Measurements from ENCODE around the gene BMPR1B. TPM values are rescaled to one million over a fixed set of nuclear protein-coding genes. Genes with fewer than 3 reads are reported as not detected.

The BMPR1B gene
- total RNA-seq, 4 donors from 2014 or later, result 10.5 to 40.9 (median 20.3) TPM

GRCh38 chr4:94762326-94762725 is 4.6 kb downstream of the BMPR1B start:
- peaks cover 0 to 67% (median 0%) of the 10 kb centered on the region in 3 donors for H3K4me1 ChIP-seq
- no peaks in the 10 kb centered on the region for H3K9me3 ChIP-seq
- no peaks in the 10 kb centered on the region for H3K36me3 ChIP-seq
- TF ChIP-seq POLR2AphosphoS5 (IDR thresholded peaks at IDR 0.05) (no peak), POLR2A (IDR thresholded peaks at IDR 0.05) (no peak), CTCF (IDR thresholded peaks at IDR 0.05) (no peak), EP300 (IDR thresholded peaks at IDR 0.05) (no peak)
- peak overlapping the region in 3 of 4 donors; percentile 13 to 94 (median 59) for H3K27ac ChIP-seq
- no peaks in the 10 kb centered on the region for H3K27me3 ChIP-seq
- ATAC-seq, result no peak
- 65 to 87% methylated on average over 3 to 4 of the region's 4 CpGs for WGBS, 2 donors (ENCODE audit: low coverage in 1 of 2)
- no peak overlapping the region for H3K4me3 ChIP-seq

GRCh38 chr4:94763005-94763404 is 5.2 kb downstream of the BMPR1B start:
- H3K4me3 ChIP-seq, result no peak overlapping the region
- TF ChIP-seq CTCF (IDR thresholded peaks at IDR 0.05) (no peak), POLR2AphosphoS5 (IDR thresholded peaks at IDR 0.05) (no peak), EP300 (IDR thresholded peaks at IDR 0.05) (no peak)
- no peaks in the 10 kb centered on the region for H3K36me3 ChIP-seq
- peak overlapping the region in 3 of 4 donors; percentile 18 to 94 (median 41) for H3K27ac ChIP-seq
- H3K27me3 ChIP-seq, result no peaks in the 10 kb centered on the region
- WGBS, 2 donors (ENCODE audit: low coverage in 1 of 2), result 60 to 78% methylated on average over 3 to 4 of the region's 4 CpGs
- H3K9me3 ChIP-seq, result no peaks in the 10 kb centered on the region
- peaks cover 0 to 64% (median 0%) of the 10 kb centered on the region in 3 donors for H3K4me1 ChIP-seq
- ATAC-seq, result no peak

- WGBS, 2 donors (ENCODE audit: low coverage in 1 of 2), result 10 to 43% methylated on average over 3 of the region's 3 CpGs
- TF ChIP-seq POLR2A (IDR thresholded peaks at IDR 0.05) (no peak), POLR2AphosphoS5 (IDR thresholded peaks at IDR 0.05) (no peak), CTCF (IDR thresholded peaks at IDR 0.05) (no peak), EP300 (IDR thresholded peaks at IDR 0.05) (no peak)
- H3K36me3 ChIP-seq, result no peaks in the 10 kb centered on the region
- H3K27me3 ChIP-seq, result no peaks in the 10 kb centered on the region
- ATAC-seq, result no peak
- H3K27ac ChIP-seq, result peak overlapping the region in 3 of 4 donors; percentile 18 to 94 (median 41)
- H3K4me3 ChIP-seq, result no peak overlapping the region
- no peaks in the 10 kb centered on the region for H3K9me3 ChIP-seq
- peaks cover 0 to 60% (median 0%) of the 10 kb centered on the region in 3 donors for H3K4me1 ChIP-seq
Observed at GRCh38 chr4:94763500-94763899, 5.7 kb downstream of the BMPR1B start.

- TF ChIP-seq POLR2AphosphoS5 (IDR thresholded peaks at IDR 0.05), result no peak
- no peak for TF ChIP-seq EP300 (IDR thresholded peaks at IDR 0.05)
- TF ChIP-seq POLR2A (IDR thresholded peaks at IDR 0.05), result no peak
- TF ChIP-seq CTCF (IDR thresholded peaks at IDR 0.05), result no peak
- no peak for ATAC-seq
- no peaks in the 10 kb centered on the region for H3K9me3 ChIP-seq
- peaks cover 0 to 54% (median 0%) of the 10 kb centered on the region in 3 donors for H3K4me1 ChIP-seq
- no peaks in the 10 kb centered on the region for H3K27me3 ChIP-seq
- no peak overlapping the region for H3K4me3 ChIP-seq
- 68 to 90% methylated on average over 2 of the region's 2 CpGs for WGBS, 2 donors (ENCODE audit: low coverage in 1 of 2)
- no peaks in the 10 kb centered on the region for H3K36me3 ChIP-seq
- H3K27ac ChIP-seq, result peak overlapping the region in 2 of 4 donors; percentile 41 to 94
Observed at GRCh38 chr4:94764069-94764468, 6.3 kb downstream of the BMPR1B start.

GRCh38 chr4:94765174-94765573 is 7.4 kb downstream of the BMPR1B start:
- H3K27ac ChIP-seq, result no peak overlapping the region
- H3K9me3 ChIP-seq, result no peaks in the 10 kb centered on the region
- WGBS, 2 donors (ENCODE audit: low coverage in 1 of 2), result 79 to 84% methylated on average over 3 of the region's 3 CpGs
- no peaks in the 10 kb centered on the region for H3K27me3 ChIP-seq
- H3K36me3 ChIP-seq, result no peaks in the 10 kb centered on the region
- peaks cover 0 to 47% (median 0%) of the 10 kb centered on the region in 3 donors for H3K4me1 ChIP-seq
- H3K4me3 ChIP-seq, result no peak overlapping the region
- no peak for TF ChIP-seq POLR2A (IDR thresholded peaks at IDR 0.05)
- TF ChIP-seq POLR2AphosphoS5 (IDR thresholded peaks at IDR 0.05), result no peak
- no peak for TF ChIP-seq CTCF (IDR thresholded peaks at IDR 0.05)
- TF ChIP-seq EP300 (IDR thresholded peaks at IDR 0.05), result no peak
- no peak for ATAC-seq

Data from gastroesophageal sphincter (tissue), 4 donors.